Activated naive CD4-positive, alpha-beta T cell treated with anti-CD3 and anti-CD28 coated beads, Interleukin-2, amount 50 U/mL, for 24 hours (primary cell): ENCODE data around the gene VGF.
A peak's percentile ranks its signal among the peaks of the same experiment; 100 is the strongest.

Source experiments
- H3K27ac Mint-ChIP-seq: one replicate; pipeline ENCODE4 v1.8.0; 2021; ENCODE audit warnings: mild to moderate bottlenecking, mixed read lengths
- H3K27me3 Mint-ChIP-seq: one replicate; pipeline ENCODE4 v1.8.0; 2021; ENCODE audit warnings: mixed read lengths
- H3K36me3 Mint-ChIP-seq: one replicate; pipeline ENCODE4 v1.8.0; 2021; ENCODE audit warnings: mixed read lengths
- H3K4me1 Mint-ChIP-seq: one replicate; pipeline ENCODE4 v1.8.0; 2021; ENCODE audit warnings: mixed read lengths
- H3K4me3 Mint-ChIP-seq: one replicate; pipeline ENCODE4 v1.8.0; 2021; ENCODE audit warnings: mild to moderate bottlenecking, mixed read lengths
- H3K9me3 Mint-ChIP-seq: one replicate; pipeline ENCODE4 v1.8.0; 2021; ENCODE audit warnings: mixed read lengths

VGF gene

DNA sequence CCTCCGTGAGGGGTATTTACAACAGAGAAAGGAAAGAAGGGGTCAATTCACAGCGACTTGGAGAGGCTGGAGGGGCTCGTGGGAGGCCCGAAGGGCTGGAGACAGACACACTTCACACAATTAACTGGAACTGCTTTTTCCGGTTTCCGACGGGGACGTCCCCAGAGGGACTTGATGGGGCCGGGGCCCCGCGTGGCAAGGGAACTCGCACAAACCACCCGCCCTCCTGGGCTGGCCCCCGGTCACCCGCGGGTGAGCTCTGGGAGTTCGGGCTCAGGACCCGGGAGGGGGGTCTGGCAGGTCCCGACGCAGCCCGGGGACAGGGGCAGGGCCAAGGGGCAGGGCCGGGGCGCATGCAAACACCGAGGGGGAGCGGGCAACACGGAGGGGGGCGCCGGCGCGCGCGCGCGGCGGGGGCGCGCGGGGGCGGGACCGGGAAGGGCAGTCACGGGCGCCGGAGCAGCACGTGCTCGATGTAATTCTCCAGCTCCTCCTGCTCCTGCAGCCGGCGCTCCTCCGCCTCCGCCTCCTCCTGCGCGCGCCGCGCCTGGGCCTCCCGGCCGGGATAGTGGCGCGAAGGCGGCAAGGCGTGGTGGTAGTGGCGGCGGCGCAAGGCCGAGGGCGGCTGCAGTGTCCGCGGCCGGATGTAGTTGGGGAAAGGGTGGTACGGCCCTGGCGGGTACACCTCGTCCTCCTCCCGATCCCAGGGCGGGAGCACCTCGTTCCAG lies 2.7 kb downstream of the VGF start:
- Mint-ChIP-seq H3K9me3 (no peaks in the 10 kb centered on the region), H3K4me3 (peak overlapping the region; percentile 74), H3K36me3 (peaks cover 3% of the 10 kb centered on the region), H3K27me3 (peaks cover 21% of the 10 kb centered on the region), H3K27ac (no peak overlapping the region), H3K4me1 (peaks cover 32% of the 10 kb centered on the region)

DNA sequence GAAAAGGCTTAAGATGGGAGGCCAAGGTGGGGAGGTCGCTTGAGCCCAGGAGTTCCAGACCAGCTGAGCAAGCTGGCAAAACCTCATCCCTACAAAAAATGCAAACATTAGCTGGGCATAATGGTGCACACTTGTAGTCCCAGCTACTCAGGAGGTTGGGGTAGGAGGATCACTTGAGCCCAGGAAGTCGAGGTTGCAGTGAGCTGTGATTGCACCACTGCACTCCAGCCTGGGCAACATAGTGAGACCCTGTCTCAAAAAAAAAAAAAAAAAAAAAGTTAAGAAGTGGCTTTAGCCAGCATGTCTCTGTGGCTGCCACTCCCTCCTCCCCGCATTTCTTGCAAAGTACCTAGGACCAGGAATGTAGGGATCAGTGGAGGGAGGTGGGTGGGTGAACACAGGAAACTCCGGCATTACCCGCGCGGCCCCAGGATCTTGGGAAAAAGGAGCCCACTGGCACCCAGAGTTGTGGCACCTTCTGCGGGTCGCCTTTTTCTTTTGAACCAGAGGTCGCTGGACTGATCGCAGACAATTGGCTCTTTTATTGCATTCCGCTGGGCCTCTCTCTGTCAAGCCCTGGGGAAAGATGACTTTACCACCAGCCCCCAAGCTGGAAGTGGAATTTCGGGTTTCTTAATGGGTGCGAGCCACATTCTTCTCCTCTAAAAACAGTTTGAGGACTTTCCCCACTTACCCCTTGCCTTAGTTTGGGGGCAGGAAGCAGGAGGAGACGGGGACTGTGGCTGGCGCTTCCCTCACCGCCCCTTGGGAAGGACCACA lies 3.5 kb downstream of the VGF start:
- Mint-ChIP-seq H3K9me3 (no peaks in the 10 kb centered on the region), H3K27ac (no peak overlapping the region), H3K4me3 (peak overlapping the region; percentile 74), H3K36me3 (peaks cover 3% of the 10 kb centered on the region), H3K4me1 (peaks cover 24% of the 10 kb centered on the region), H3K27me3 (peaks cover 13% of the 10 kb centered on the region)

DNA sequence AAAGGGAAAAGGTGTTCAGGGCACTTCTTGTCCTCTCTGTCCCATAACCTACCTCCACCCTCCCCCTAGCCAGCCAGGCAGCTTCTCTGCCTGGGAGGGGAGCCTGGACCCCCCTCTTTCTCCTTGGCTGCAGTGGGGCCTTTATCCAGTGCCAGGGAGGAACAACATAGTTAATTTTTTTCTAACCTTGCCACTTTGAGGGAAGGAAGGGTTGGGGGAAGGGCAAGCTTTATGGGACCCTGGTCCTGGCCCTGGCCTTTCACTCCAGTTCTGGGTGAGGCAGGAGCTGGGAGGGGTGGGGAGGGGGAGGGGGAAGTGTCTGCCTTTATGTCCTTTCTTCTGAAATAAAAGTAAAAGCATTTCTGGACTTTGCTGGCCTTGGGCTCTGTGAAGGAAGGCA lies 4.5 kb downstream of the VGF start:
- H3K4me1 Mint-ChIP-seq, result peaks cover 17% of the 10 kb centered on the region
- H3K27me3 Mint-ChIP-seq, result peaks cover 10% of the 10 kb centered on the region
- peaks cover 3% of the 10 kb centered on the region for H3K36me3 Mint-ChIP-seq
- H3K9me3 Mint-ChIP-seq, result no peaks in the 10 kb centered on the region
- H3K4me3 Mint-ChIP-seq, result peak overlapping the region; percentile 47
- H3K27ac Mint-ChIP-seq, result no peak overlapping the region

- Mint-ChIP-seq H3K27ac (no peak overlapping the region), H3K36me3 (peaks cover 3% of the 10 kb centered on the region), H3K9me3 (no peaks in the 10 kb centered on the region), H3K27me3 (peaks cover 3% of the 10 kb centered on the region), H3K4me3 (no peak overlapping the region), H3K4me1 (peaks cover 16% of the 10 kb centered on the region)
These were observed 5.4 kb downstream of the VGF start for GRCh38 chr7:101159696-101160674.

DNA sequence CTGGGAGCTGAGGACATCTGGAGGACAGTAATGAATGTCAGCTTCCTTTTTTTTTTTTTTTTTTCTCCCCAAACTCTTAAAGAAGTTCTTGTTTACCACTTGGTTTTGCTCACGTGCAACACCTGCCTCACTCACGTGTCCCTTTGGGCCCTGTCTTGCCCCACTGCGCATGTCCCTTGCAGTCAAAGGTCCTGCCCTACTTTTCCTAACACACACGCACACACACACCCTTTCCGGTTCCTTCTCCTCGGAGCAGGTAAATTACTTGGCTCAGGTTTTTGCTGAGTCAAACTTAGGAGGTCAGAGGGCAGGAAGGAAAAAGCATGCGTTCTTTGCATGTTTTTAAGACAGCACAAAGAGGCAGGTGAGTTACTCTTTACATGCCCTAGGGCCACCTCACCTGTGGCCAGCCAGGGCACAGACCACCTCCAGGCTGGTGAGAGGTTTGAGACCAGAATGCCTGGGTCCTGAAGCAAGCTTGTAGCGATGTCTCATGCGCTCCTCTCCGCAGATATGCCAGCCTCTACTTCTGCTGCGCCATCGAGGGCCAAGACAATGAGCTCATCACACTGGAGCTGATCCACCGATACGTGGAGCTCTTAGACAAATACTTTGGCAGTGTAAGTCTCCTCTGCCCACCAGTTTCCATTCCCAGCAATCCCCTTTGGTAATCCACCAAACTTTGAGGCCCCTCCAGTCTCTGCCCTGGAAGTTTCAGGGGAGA lies 8.3 kb downstream of the VGF start:
- H3K36me3 Mint-ChIP-seq, result peaks cover 3% of the 10 kb centered on the region
- H3K4me3 Mint-ChIP-seq, result no peak overlapping the region
- peaks cover 13% of the 10 kb centered on the region for H3K4me1 Mint-ChIP-seq

DNA sequence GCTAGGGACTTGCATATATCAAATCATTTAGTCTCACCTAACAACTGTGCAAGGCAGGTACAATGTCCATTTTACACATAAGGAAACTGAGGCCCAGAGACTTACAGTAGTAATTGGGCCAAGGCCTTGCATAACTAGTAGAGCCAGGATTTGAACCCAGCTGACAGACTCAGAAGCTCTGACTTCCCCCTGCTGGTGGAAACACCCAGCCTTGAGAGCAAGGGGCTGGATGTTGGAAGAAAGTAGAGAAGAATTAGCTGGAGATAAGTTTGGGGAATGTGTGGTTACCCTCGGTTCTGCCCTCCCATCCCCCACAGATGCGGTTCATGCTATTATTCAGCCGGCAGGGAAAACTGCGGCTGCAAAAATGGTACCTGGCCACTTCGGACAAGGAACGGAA lies 9.1 kb downstream of the VGF start:
- no peak overlapping the region for H3K27ac Mint-ChIP-seq
- no peaks in the 10 kb centered on the region for H3K9me3 Mint-ChIP-seq
- no peak overlapping the region for H3K4me3 Mint-ChIP-seq
- H3K4me1 Mint-ChIP-seq, result peaks cover 13% of the 10 kb centered on the region
- peaks cover 3% of the 10 kb centered on the region for H3K36me3 Mint-ChIP-seq
- no peaks in the 10 kb centered on the region for H3K27me3 Mint-ChIP-seq

More for the DNA sequence above, 8.3 kb downstream of the VGF start:
- no peaks in the 10 kb centered on the region for H3K9me3 Mint-ChIP-seq
- H3K27me3 Mint-ChIP-seq, result peaks cover 1% of the 10 kb centered on the region
- peak overlapping the region; percentile 51 for H3K27ac Mint-ChIP-seq

- H3K27me3 Mint-ChIP-seq, result no peaks in the 10 kb centered on the region
- peaks cover 3% of the 10 kb centered on the region for H3K36me3 Mint-ChIP-seq
- peak overlapping the region; percentile 85 for H3K4me3 Mint-ChIP-seq
- H3K9me3 Mint-ChIP-seq, result no peaks in the 10 kb centered on the region
- H3K4me1 Mint-ChIP-seq, result peaks cover 13% of the 10 kb centered on the region
- H3K27ac Mint-ChIP-seq, result no peak overlapping the region
These were observed 10.1 kb downstream of the VGF start for GRCh38 chr7:101155303-101155702.

DNA sequence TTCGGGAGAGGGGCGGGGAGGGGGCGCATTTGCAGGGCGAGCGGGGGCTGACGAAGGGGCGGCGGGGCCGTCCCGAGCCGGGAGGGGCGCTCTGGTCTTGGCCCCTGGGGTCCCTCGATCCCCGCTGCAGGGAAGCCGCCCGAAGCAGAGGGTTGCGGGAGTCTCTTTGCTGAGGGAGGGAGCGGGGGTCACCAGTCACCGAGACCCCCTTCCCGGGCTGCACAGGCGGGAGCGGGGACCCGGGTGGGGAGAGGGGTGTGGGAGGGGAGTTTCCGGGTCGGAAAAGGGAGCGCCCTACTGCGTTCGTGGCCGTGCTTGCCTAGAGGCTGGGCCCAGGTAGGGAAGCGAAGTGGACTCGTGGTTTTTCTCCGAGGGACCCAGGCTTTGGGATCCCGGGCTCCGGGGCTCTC lies 10.7 kb downstream of the VGF start:
- no peaks in the 10 kb centered on the region for H3K9me3 Mint-ChIP-seq
- peaks cover 13% of the 10 kb centered on the region for H3K4me1 Mint-ChIP-seq
- H3K36me3 Mint-ChIP-seq, result peaks cover 3% of the 10 kb centered on the region
- peaks cover under 1% of the 10 kb centered on the region for H3K27me3 Mint-ChIP-seq
- no peak overlapping the region for H3K27ac Mint-ChIP-seq
- peak overlapping the region; percentile 85 for H3K4me3 Mint-ChIP-seq

DNA sequence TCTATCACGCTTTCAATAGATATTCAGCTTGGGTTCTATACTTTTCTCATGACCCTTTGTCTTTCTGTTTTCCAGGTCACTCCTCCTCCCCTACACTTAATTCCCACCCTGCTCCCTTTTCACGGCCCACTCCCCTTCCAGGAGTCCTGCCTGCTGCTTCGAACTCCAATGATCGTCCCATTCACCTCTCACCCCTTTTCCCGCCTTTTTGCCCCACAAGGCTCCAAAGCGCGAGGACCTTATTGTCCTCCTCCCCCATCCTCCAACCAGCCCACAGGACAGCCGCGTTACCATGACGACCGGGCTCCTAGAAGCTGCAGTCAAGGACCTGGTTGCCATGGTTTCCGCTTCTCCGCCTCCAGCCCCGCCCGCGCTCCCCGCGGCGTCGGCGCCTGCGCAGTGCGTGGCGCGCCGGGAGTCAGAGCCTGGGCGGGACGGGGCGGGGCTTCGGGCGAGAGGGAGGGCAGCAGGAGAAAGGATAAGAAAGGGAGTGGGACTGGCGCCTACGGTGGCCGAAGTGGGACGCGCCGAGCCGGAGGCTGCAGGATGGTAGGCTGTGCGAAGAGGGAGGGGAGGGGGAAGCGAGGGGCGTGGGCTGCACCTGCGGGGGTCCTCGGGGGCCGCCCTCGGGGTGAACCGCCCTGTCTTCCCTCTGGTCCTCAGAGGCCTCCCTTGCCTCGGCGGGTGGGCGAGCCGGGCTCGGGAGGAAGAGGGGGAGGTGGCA lies 11.2 kb downstream of the VGF start, which contains the start of gene AP1S1:
TSS of gene AP1S1 (plus strand) at position 508 of the 724 bp plus-strand sequence. CDS start at position 547, 39 bp downstream.
- H3K9me3 Mint-ChIP-seq, result no peaks in the 10 kb centered on the region
- peaks cover 4% of the 10 kb centered on the region for H3K27me3 Mint-ChIP-seq
- H3K4me1 Mint-ChIP-seq, result peaks cover 13% of the 10 kb centered on the region
- H3K4me3 Mint-ChIP-seq, result peak within 1 kb of the TSS; percentile 85
- H3K36me3 Mint-ChIP-seq, result peaks cover 3% of the 10 kb centered on the region
- H3K27ac Mint-ChIP-seq, result peak within 1 kb of the TSS; percentile 85

DNA sequence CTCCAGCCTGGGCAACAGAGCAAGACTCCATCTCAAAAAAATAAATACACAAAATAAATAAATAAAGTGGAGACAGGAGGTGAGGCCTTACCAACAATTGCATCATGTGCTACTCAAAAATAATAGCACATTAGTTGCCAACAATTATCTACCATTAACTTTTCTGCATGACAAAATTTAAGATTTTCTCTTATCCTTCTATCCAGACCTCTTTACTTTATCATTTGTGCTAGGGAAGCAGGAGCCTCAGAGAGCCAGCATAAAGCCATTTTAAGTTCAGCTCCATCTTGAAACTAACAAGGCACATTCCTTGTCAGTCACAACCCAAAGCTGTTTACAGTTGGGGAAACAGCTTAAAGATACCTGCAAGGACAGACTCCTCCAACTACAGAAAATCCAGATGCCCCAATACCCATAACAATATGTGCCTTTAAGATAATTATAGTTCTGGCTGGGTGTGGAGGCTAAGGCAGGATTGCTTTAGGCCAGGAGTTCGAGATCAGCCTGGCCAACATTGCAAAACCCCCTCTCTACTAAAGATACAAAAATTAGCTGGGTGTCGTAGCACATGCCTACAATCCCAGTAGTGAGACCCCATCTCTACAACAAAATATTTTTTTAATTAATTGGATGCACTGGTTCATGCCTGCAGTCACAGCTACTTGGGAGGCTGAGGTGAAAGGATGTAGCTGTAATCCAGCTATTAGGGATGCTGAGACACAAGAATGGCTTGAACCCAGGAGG lies 13.3 kb downstream of the VGF start:
- Mint-ChIP-seq H3K4me1 (peaks cover 21% of the 10 kb centered on the region), H3K27ac (no peak overlapping the region), H3K9me3 (no peaks in the 10 kb centered on the region), H3K4me3 (no peak overlapping the region), H3K36me3 (no peaks in the 10 kb centered on the region), H3K27me3 (peaks cover 9% of the 10 kb centered on the region)

DNA sequence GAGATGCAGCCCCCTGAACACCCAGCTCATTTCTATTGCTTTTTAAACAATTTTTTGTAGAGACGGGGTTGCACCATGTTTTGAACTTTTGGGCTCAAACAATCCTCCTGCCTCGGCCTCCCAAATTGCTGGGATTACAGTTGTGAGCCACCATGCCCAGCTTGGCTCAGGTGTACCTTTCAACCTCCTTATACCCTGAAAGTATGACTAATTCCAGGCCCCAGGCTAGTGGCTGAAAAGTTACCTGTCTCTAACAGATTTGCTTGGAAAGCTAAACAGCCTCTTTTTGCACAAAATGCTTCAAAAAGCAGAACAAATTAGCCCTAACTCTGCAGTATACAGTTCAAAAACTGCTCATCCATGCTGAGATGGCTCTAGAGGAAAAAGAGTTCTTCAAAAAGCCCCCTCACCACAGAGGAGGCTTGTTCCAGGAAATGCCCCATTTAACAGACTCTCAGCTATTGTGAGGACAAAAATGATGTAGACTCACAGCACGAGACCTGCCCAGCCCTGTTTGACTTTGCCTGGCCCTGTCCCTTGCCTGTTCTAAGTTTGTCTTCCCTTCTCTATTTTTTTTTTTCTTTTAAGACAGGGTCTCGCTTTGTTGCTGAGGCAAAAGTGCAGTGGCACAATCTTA lies 24.5 kb downstream of the VGF start:
- H3K9me3 Mint-ChIP-seq, result no peaks in the 10 kb centered on the region
- H3K4me1 Mint-ChIP-seq, result peaks cover 55% of the 10 kb centered on the region
- H3K4me3 Mint-ChIP-seq, result no peak overlapping the region
- peaks cover 4% of the 10 kb centered on the region for H3K27me3 Mint-ChIP-seq
- H3K36me3 Mint-ChIP-seq, result no peaks in the 10 kb centered on the region
- H3K27ac Mint-ChIP-seq, result no peak overlapping the region

DNA sequence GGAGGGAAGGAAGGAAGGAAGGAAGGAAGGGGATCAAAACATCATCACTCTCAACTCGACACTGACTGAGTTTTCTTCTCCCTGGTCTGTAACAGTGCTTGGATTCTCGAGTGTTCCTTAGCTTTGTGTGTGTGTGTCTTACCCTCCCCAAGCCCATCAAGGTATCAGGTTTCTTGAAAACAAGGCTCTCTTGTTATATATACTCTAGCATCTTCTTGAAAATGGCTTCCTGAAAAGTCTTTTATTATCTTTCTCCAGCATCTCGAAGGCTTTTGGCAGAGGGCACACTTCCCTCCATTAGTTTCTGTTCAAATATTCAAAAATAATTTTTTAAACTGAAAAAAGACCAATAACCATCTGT lies 25.1 kb downstream of the VGF start:
- Mint-ChIP-seq H3K4me1 (peaks cover 59% of the 10 kb centered on the region), H3K9me3 (no peaks in the 10 kb centered on the region), H3K36me3 (no peaks in the 10 kb centered on the region), H3K27ac (no peak overlapping the region), H3K4me3 (no peak overlapping the region), H3K27me3 (peaks cover 4% of the 10 kb centered on the region)

- Mint-ChIP-seq H3K4me1 (peaks cover 69% of the 10 kb centered on the region), H3K9me3 (no peaks in the 10 kb centered on the region), H3K36me3 (no peaks in the 10 kb centered on the region), H3K27ac (peak overlapping the region; percentile 92), H3K4me3 (peak overlapping the region; percentile 76), H3K27me3 (no peaks in the 10 kb centered on the region)
These were observed 27.0 kb downstream of the VGF start for GRCh38 chr7:101138213-101138870.
